Measurements from ENCODE around the gene WDR6.

WDR6 gene

DNA sequence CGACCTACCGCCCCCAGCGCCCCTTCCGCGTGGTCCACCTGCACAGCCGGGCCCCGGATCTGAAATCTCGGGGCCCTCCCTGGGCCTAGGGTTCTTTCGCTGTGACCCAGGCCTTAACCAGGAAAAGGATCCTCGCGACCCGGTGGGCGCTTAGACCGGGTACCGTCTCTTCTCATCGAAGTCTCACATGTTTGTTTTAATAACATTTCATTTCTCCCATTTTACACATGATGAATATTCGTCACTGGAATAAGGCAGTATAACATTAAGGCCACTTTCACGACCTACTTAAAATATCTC lies 11.5 kb downstream of the WDR6 start:
- Histone ChIP-seq H3K4me1 (ENCODE audit: control insufficient read depth, insufficient read depth, low read length) (peaks cover 16% of the 10 kb centered on the region), H3K36me3 (ENCODE audit: control insufficient read depth, insufficient read depth, low read length) (peaks cover 21% of the 10 kb centered on the region), H3K27me3 (ENCODE audit: control insufficient read depth, insufficient read depth, low read length) (no peaks in the 10 kb centered on the region), H3K4me3 (ENCODE audit: low read depth, low read length) (peak overlapping the region; percentile 77), H3K9ac (ENCODE audit: low read depth, low read length) (no peak overlapping the region), H3K9me3 (ENCODE audit: control insufficient read depth, insufficient read depth, low read length) (no peaks in the 10 kb centered on the region)

GRCh38 chr3:49019941-49020329 lies 12.7 kb downstream of the WDR6 start:
- H3K9ac ChIP-seq (ENCODE audit: low read depth, low read length): peak overlapping the region; percentile 79
- peaks cover 26% of the 10 kb centered on the region for H3K36me3 ChIP-seq (ENCODE audit: control insufficient read depth, insufficient read depth, low read length)
- H3K4me1 ChIP-seq (ENCODE audit: control insufficient read depth, insufficient read depth, low read length): peaks cover 13% of the 10 kb centered on the region

DNA sequence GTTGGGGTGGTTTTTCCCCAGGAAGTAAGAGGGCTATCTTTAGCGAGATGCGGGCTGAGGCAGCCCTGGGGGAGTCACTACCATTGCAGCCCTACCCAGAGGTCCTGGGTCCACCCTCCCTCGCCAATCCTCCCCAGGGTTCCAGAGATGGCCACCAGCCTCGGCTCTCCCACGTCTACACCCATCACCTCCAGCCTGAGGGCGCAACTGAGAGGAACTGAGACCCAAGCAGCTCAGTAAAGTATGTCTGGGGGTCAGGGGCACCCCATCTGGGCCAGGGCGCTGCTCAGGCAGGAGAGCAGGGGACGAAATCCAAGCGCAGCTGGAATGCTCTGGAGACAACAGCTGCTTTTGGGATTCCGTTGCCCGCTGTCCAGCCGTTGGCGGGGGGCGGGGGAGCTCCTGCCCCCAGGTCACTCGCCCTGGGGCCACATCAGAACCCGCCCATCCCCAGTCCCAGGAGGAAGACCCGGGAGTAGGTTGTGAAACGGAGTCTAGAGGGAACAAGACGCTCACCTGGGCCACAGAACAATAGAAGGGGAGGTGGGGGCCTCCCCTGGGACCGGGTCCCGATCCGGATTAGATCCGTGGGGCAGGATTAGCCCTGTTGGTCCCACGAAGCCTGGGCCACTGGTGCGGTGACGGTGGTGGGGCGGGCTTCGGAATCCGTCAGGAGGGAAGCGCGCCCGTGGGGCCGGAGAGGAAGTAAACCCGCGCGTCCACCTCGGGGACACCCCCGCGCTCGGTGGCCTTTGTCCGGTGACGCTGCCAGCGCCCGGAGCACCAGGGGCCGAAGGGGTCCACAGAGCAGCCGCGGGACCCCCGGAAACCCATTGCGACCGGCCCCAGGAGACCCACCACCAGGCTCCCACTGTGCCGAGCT lies 13.4 kb downstream of the WDR6 start:
- Histone ChIP-seq H3K4me3 (ENCODE audit: low read depth, low read length) (peak overlapping the region; percentile 87), H3K9me3 (ENCODE audit: control insufficient read depth, insufficient read depth, low read length) (no peaks in the 10 kb centered on the region), H3K4me1 (ENCODE audit: control insufficient read depth, insufficient read depth, low read length) (peaks cover 13% of the 10 kb centered on the region), H3K9ac (ENCODE audit: low read depth, low read length) (peak overlapping the region; percentile 79), H3K27me3 (ENCODE audit: control insufficient read depth, insufficient read depth, low read length) (no peaks in the 10 kb centered on the region), H3K36me3 (ENCODE audit: control insufficient read depth, insufficient read depth, low read length) (peaks cover 26% of the 10 kb centered on the region)

More at GRCh38 chr3:49019941-49020329, 12.7 kb downstream of the WDR6 start:
- peak overlapping the region; percentile 87 for H3K4me3 ChIP-seq (ENCODE audit: low read depth, low read length)
- no peaks in the 10 kb centered on the region for H3K9me3 ChIP-seq (ENCODE audit: control insufficient read depth, insufficient read depth, low read length)
- H3K27me3 ChIP-seq (ENCODE audit: control insufficient read depth, insufficient read depth, low read length): no peaks in the 10 kb centered on the region

DNA sequence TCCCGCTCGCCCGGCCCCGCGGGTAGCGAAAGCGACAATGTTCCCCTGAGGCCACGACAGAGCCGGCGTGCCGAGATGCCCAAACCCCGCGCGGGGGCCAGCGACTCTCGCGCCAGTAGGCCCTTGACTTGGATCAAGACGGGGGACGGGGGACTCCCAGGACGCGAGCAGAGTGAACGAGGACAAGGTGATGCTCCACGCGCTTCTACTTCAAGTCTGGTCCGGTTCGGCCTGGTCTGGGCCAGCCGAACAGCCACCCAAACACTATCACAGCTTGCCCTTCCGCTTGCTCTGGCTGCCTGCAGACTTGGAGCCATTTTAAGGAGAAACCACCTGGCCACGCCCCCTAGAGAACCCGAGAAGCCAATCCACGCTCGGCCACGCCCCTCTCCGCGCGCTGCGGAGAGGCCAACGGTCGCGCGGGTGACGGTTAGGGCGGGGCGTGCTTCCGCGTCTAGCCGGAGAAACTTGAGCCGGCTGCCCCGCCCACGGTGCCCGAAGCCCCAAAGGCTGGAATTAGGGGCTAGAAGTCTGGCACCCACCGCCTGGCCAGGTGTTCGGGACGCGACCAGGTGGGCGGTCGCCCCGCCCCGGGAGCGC lies 14.1 kb downstream of the WDR6 start:
- Histone ChIP-seq H3K36me3 (ENCODE audit: control insufficient read depth, insufficient read depth, low read length) (peaks cover 29% of the 10 kb centered on the region), H3K4me1 (ENCODE audit: control insufficient read depth, insufficient read depth, low read length) (peaks cover 13% of the 10 kb centered on the region), H3K9ac (ENCODE audit: low read depth, low read length) (peak overlapping the region; percentile 96), H3K4me3 (ENCODE audit: low read depth, low read length) (peak overlapping the region; percentile 92), H3K9me3 (ENCODE audit: control insufficient read depth, insufficient read depth, low read length) (no peaks in the 10 kb centered on the region), H3K27me3 (ENCODE audit: control insufficient read depth, insufficient read depth, low read length) (no peaks in the 10 kb centered on the region)

DNA sequence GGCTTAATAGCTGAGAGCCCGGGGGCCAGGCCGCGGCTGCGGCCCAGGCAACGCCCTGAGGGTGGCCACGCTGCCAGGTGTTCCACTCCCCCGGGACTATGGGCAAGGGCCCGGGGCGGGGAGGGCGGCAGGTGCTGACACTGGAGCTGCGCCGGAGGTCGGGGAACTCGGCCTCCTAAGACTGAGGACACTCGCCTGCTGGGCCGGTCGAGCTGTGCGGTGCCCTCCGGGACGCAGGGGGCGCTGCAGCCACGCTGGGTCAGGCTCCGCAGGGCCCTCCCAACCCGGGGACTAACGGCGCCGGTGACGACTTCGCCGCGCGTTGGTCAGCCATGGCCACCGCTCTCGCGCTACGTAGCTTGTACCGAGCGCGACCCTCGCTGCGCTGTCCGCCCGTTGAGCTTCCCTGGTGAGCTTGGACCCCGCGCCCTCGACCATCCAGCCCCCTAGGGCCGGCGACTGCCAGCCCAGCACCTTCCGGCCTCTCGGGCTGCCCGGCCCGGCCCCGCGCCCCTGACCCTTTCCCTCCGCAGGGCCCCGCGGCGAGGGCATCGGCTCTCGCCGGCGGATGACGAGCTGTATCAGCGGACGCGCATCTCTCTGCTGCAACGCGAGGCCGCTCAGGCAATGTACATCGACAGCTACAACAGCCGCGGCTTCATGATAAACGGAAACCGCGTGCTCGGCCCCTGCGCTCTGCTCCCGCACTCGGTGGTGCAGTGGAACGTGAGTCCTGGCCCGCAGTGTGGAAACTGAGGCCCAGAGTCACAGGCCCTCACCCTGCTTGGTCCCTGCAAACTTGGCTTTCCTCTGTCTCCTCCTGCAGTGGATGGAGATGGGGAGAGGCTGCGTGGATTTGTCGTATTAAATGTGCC lies 14.9 kb downstream of the WDR6 start, which contains the start of gene NDUFAF3:
TSS of gene NDUFAF3 (plus strand) at position 309 of the 875 bp plus-strand sequence. CDS start at position 333, 24 bp downstream.
- Histone ChIP-seq H3K4me1 (ENCODE audit: control insufficient read depth, insufficient read depth, low read length) (peaks cover 13% of the 10 kb centered on the region), H3K27me3 (ENCODE audit: control insufficient read depth, insufficient read depth, low read length) (no peaks in the 10 kb centered on the region), H3K4me3 (ENCODE audit: low read depth, low read length) (peak within 1 kb of the TSS; percentile 92), H3K36me3 (ENCODE audit: control insufficient read depth, insufficient read depth, low read length) (peaks cover 36% of the 10 kb centered on the region), H3K9me3 (ENCODE audit: control insufficient read depth, insufficient read depth, low read length) (no peaks in the 10 kb centered on the region), H3K9ac (ENCODE audit: low read depth, low read length) (peak within 1 kb of the TSS; percentile 96)

DNA sequence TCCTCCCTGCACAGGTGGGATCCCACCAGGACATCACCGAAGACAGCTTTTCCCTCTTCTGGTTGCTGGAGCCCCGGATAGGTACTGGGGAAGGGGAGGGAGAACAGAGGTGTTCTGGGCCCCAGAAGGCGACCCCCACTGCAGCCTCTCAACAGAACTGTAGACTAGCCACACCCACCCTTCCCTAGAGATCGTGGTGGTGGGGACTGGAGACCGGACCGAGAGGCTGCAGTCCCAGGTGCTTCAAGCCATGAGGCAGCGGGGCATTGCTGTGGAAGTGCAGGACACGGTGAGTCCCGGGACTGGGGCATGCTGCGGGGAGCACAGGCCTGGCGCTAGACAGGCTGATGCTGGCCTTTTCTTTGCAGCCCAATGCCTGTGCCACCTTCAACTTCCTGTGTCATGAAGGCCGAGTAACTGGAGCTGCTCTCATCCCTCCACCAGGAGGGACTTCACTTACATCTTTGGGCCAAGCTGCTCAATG lies 15.5 kb downstream of the WDR6 start:
- H3K4me1 ChIP-seq (ENCODE audit: control insufficient read depth, insufficient read depth, low read length): peaks cover 8% of the 10 kb centered on the region
- no peaks in the 10 kb centered on the region for H3K27me3 ChIP-seq (ENCODE audit: control insufficient read depth, insufficient read depth, low read length)
- peak overlapping the region; percentile 92 for H3K4me3 ChIP-seq (ENCODE audit: low read depth, low read length)
- H3K9me3 ChIP-seq (ENCODE audit: control insufficient read depth, insufficient read depth, low read length): no peaks in the 10 kb centered on the region
- H3K9ac ChIP-seq (ENCODE audit: low read depth, low read length): peak overlapping the region; percentile 96
- peaks cover 39% of the 10 kb centered on the region for H3K36me3 ChIP-seq (ENCODE audit: control insufficient read depth, insufficient read depth, low read length)

DNA sequence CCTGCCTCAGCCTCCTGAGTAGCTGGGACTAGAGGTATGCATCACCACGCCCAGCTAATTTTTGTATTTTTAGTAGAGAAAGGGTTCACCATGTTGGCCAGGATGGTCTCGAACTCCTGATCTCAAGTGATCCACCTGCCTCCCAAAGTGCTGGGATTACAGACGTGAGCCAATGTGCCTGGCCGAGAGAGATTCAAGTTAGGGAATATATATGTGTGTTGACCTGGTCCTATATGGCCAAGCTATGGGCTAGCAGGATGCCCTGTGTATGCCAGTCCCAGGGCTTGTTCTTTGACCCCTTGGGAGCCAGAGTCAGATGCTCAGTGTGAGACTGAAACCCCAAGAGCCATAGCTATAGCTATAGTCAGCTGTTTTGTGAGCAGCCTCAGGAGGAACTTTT lies 16.6 kb downstream of the WDR6 start:
- no peak overlapping the region for H3K9ac ChIP-seq (ENCODE audit: low read depth, low read length)
- peaks cover 39% of the 10 kb centered on the region for H3K36me3 ChIP-seq (ENCODE audit: control insufficient read depth, insufficient read depth, low read length)
- H3K9me3 ChIP-seq (ENCODE audit: control insufficient read depth, insufficient read depth, low read length): no peaks in the 10 kb centered on the region
- peaks cover 15% of the 10 kb centered on the region for H3K4me1 ChIP-seq (ENCODE audit: control insufficient read depth, insufficient read depth, low read length)
- no peaks in the 10 kb centered on the region for H3K27me3 ChIP-seq (ENCODE audit: control insufficient read depth, insufficient read depth, low read length)
- H3K4me3 ChIP-seq (ENCODE audit: low read depth, low read length): no peak overlapping the region

- Histone ChIP-seq H3K4me3 (ENCODE audit: low read depth, low read length) (no peak overlapping the region), H3K27me3 (ENCODE audit: control insufficient read depth, insufficient read depth, low read length) (no peaks in the 10 kb centered on the region), H3K9me3 (ENCODE audit: control insufficient read depth, insufficient read depth, low read length) (no peaks in the 10 kb centered on the region), H3K9ac (ENCODE audit: low read depth, low read length) (no peak overlapping the region), H3K4me1 (ENCODE audit: control insufficient read depth, insufficient read depth, low read length) (peaks cover 15% of the 10 kb centered on the region), H3K36me3 (ENCODE audit: control insufficient read depth, insufficient read depth, low read length) (peaks cover 39% of the 10 kb centered on the region)
These were observed 17.3 kb downstream of the WDR6 start for GRCh38 chr3:49024449-49024848.

DNA sequence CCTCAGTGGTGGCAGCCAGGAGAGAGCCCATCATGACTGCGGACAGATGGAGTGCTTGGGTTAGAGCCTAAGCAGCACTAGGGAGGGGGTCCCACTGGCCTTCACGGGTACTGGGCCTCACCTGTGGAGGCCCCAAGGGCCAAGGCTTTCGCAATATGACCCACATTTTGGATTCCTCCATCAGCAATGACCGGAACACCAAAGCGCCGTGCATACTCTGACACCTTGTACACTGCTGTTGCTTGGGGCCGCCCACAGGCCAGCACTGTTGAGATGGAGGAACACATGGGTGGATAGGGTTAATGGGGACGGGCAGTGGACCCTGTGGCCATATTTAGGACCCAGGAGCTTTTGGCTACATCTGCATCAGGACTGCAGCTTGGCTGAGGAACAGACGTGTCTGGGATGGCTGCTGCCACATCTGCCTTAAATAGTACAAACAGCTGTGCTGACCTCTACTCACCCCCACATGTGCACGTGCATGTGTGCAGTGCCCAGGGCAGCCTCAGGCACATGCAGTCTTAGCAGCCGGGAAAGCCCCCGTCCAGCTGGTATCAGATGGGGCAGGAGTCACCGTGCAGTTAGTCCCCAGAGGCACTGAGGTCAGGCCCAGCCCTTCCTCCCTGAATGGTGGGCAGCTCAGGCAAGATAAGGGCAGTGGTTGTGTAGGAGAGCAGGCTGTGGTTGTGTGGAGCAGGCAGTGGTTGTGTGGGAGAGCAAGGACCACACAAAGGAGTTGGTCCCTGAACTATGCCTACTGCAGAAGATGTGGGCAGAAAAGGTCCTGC lies 18.0 kb downstream of the WDR6 start:
- no peaks in the 10 kb centered on the region for H3K27me3 ChIP-seq (ENCODE audit: control insufficient read depth, insufficient read depth, low read length)
- H3K4me3 ChIP-seq (ENCODE audit: low read depth, low read length): no peak overlapping the region
- peaks cover 12% of the 10 kb centered on the region for H3K4me1 ChIP-seq (ENCODE audit: control insufficient read depth, insufficient read depth, low read length)
- H3K9me3 ChIP-seq (ENCODE audit: control insufficient read depth, insufficient read depth, low read length): no peaks in the 10 kb centered on the region
- H3K9ac ChIP-seq (ENCODE audit: low read depth, low read length): no peak overlapping the region
- peaks cover 43% of the 10 kb centered on the region for H3K36me3 ChIP-seq (ENCODE audit: control insufficient read depth, insufficient read depth, low read length)

DNA sequence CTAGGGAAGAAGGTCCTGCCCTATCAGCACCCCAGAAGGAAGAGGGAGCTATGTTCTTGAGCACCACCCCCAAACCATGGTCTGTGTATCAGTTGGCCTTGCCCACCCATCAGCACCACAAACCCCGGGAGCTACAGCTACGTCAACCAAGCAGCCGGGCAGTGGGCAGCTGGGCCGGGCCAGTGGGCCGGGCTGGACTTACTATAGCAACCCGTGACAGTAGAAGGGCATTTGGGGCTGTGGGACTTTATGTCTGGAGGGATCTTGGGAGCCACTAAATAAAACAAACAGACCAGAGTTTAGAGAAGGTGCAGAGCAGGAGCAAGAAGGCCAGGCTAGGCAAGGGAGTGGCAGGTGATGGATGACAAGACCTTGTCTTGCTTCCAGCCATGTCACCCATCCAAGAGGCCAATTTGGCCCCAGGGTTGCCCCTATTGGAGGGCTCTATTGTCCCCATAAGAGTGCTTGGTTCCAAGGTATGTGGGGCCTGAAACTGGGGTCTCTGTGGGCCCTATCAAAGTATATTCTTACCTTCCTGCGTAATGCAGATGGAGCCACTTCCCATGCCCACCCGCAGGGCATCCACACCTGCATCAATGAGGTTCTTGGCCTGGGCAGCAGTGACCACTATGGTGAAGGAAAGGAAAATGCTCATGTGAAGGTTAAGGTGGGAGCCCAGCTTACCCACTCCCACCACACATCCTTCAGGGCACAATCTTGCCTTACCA lies 18.8 kb downstream of the WDR6 start:
- H3K36me3 ChIP-seq (ENCODE audit: control insufficient read depth, insufficient read depth, low read length): peaks cover 47% of the 10 kb centered on the region
- H3K4me1 ChIP-seq (ENCODE audit: control insufficient read depth, insufficient read depth, low read length): peaks cover 12% of the 10 kb centered on the region
- no peak overlapping the region for H3K4me3 ChIP-seq (ENCODE audit: low read depth, low read length)
- no peaks in the 10 kb centered on the region for H3K27me3 ChIP-seq (ENCODE audit: control insufficient read depth, insufficient read depth, low read length)
- no peak overlapping the region for H3K9ac ChIP-seq (ENCODE audit: low read depth, low read length)
- H3K9me3 ChIP-seq (ENCODE audit: control insufficient read depth, insufficient read depth, low read length): no peaks in the 10 kb centered on the region

Measured in iPS-15b (cell line).